ENCODE data around the gene LGALS3BP. TPM values are rescaled to one million over a fixed set of nuclear protein-coding genes. Genes with fewer than 3 reads are reported as not detected.
A peak's percentile ranks its signal among the peaks of the same experiment; 100 is the strongest.

The LGALS3BP gene
- total and polyA plus RNA-seq, 2 of the 13 experiments (the other 11 are each of a cell fraction or from before 2014, with no cell fraction given) = 137 to 332 TPM

- peak; percentile 43 for TF ChIP-seq ZNF687 (CRISPR knock-in tag; IDR thresholded peaks at IDR 0.05)
- TF ChIP-seq, protein P1, sequence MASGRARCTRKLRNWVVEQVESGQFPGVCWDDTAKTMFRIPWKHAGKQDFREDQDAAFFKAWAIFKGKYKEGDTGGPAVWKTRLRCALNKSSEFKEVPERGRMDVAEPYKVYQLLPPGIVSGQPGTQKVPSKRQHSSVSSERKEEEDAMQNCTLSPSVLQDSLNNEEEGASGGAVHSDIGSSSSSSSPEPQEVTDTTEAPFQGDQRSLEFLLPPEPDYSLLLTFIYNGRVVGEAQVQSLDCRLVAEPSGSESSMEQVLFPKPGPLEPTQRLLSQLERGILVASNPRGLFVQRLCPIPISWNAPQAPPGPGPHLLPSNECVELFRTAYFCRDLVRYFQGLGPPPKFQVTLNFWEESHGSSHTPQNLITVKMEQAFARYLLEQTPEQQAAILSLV (CRISPR knock-in tag; IDR thresholded peaks at IDR 0.05; ENCODE audit: borderline replicate concordance) = no peak
- no peak for TF ChIP-seq SKI (IDR thresholded peaks at IDR 0.05; ENCODE audit: partially characterized antibody)
- TF ChIP-seq ZNF547 (CRISPR knock-in tag; IDR thresholded peaks at IDR 0.05) = peak; percentile 41; the same call in 1 of the 2 replicates
These were observed 21.0 kb downstream of the LGALS3BP start (continued) for GRCh38 chr17:78958641-78959127.

DNA sequence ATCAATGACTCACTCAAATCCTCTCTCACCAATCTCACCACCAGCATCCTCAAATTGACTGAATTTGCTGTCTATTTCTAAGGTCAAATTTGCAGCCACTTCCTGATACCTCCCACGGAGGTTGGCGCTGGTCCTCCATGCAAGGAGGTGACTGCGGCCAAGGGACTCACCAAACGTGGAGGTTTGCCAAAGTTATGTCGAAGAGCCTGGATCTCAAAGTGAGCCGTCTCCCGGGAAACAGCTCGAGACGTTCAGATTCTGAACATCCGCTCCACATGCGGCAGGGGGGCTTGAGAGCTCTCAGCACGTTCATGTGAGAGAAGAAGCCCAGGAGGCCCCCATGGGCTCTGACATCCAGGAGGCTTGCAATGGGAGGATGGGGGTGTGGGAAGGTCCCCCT, 22.6 kb downstream of the LGALS3BP start:
- Histone ChIP-seq H3K9me3 (ENCODE audit: low read length) (no peaks in the 10 kb centered on the region), H3K9ac (ENCODE audit: insufficient read depth, low read depth, low read length) (no peak overlapping the region), H2AFZ (ENCODE audit: low read length) (no peak overlapping the region), H3K27me3 (ENCODE audit: control insufficient read depth in 1 of 2, insufficient read depth in 2 of 2, low read length in 2 of 2) (peaks cover 5 to 44% of the 10 kb centered on the region in 2 experiments; a peak in 4 of 5 replicates), H3K27ac (ENCODE audit: extremely low read length, insufficient read depth, low read length) (no peak overlapping the region), H3K4me1 (ENCODE audit: insufficient read depth, low read length) (peaks cover 41% of the 10 kb centered on the region), H3K4me3 (replicated peaks in 1 of 3; ENCODE audit: insufficient read depth in 1 of 3, low read depth in 2 of 3, low read length in 3 of 3) (no peak overlapping the region), H3K79me2 (ENCODE audit: insufficient read depth, low read length) (no peaks in the 10 kb centered on the region), H3K36me3 (replicated peaks in 1 of 2; ENCODE audit: control insufficient read depth in 1 of 2, insufficient read depth in 2 of 2, low read length in 2 of 2) (no peaks in the 10 kb centered on the region), H3K4me2 (ENCODE audit: low read depth, low read length) (no peak overlapping the region), H4K20me1 (ENCODE audit: insufficient read depth, low read length) (no peaks in the 10 kb centered on the region)
- FAIRE-seq (no peak), ATAC-seq (no peak), DNase-seq (ENCODE audit: low spot score) (no peak)
- intact Hi-C loops (cut with micrococcal nuclease; ENCODE audit: unreplicated experiment) = no loop called here
- ChIA-PET POLR2A (interaction anchor here (1.5 kb wide), 1 partner anchor 41 kb away, joined by 3 read pairs; no protein-coding TSS in a partner anchor), CTCF (ENCODE audit: low intra/inter-chr PET ratio, low total read pairs) (no interaction called here)
- TF ChIP-seq ZNF124 (CRISPR knock-in tag; IDR thresholded peaks at IDR 0.05) = no peak
- no peak for TF ChIP-seq TOE1 (CRISPR knock-in tag; IDR thresholded peaks at IDR 0.05)
- TF ChIP-seq, protein P2, sequence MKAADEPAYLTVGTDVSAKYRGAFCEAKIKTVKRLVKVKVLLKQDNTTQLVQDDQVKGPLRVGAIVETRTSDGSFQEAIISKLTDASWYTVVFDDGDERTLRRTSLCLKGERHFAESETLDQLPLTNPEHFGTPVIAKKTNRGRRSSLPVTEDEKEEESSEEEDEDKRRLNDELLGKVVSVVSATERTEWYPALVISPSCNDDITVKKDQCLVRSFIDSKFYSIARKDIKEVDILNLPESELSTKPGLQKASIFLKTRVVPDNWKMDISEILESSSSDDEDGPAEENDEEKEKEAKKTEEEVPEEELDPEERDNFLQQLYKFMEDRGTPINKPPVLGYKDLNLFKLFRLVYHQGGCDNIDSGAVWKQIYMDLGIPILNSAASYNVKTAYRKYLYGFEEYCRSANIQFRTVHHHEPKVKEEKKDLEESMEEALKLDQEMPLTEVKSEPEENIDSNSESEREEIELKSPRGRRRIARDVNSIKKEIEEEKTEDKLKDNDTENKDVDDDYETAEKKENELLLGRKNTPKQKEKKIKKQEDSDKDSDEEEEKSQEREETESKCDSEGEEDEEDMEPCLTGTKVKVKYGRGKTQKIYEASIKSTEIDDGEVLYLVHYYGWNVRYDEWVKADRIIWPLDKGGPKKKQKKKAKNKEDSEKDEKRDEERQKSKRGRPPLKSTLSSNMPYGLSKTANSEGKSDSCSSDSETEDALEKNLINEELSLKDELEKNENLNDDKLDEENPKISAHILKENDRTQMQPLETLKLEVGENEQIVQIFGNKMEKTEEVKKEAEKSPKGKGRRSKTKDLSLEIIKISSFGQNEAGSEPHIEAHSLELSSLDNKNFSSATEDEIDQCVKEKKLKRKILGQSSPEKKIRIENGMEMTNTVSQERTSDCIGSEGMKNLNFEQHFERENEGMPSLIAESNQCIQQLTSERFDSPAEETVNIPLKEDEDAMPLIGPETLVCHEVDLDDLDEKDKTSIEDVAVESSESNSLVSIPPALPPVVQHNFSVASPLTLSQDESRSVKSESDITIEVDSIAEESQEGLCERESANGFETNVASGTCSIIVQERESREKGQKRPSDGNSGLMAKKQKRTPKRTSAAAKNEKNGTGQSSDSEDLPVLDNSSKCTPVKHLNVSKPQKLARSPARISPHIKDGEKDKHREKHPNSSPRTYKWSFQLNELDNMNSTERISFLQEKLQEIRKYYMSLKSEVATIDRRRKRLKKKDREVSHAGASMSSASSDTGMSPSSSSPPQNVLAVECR (CRISPR knock-in tag; IDR thresholded peaks at IDR 0.05; ENCODE audit: borderline replicate concordance) = no peak
- no peak for TF ChIP-seq BHLHE40 (IDR thresholded peaks at IDR 0.05; ENCODE audit: low read length)
- no peak for TF ChIP-seq ASH2L (IDR thresholded peaks at IDR 0.05; ENCODE audit: insufficient read length, low read depth, low read length)
- no peak for TF ChIP-seq FLYWCH1 (CRISPR knock-in tag; IDR thresholded peaks at IDR 0.05)
- TF ChIP-seq POLR2A (IDR thresholded peaks at IDR 0.05; ENCODE audit: insufficient read depth in 1 of 2, low read depth in 2 of 2, low read length in 2 of 2) = no peak
- in situ Hi-C loops (cut with HindIII; ENCODE audit: extremely low pct_ligation_motif_present, low pct_unique_long_range_greater_than_20kb) = no loop called here
- 62% methylated on average over 12 of the region's 12 CpGs for WGBS (ENCODE audit: low lambda C conversion rate)
- no TSS peak for BruUV-seq (replicated peaks)

Data from HepG2 (cell line).